ENCODE data around the gene PGAP2.
"Not testable (repeated sequence)": the region's sequence is repeated elsewhere in the genome, so short reads cannot be mapped to it uniquely, and the experiment has no call there.

- TF ChIP-seq CTCF (tag by site-specific recombination; IDR thresholded peaks at IDR 0.05); ZBTB20 (tag by site-specific recombination; IDR thresholded peaks at IDR 0.05); ZNF707 (tag by site-specific recombination; IDR thresholded peaks at IDR 0.05); KLF10 (tag by site-specific recombination; IDR thresholded peaks at IDR 0.05); ZNF837 (tag by site-specific recombination; IDR thresholded peaks at IDR 0.05); ZNF76 (tag by site-specific recombination; IDR thresholded peaks at IDR 0.05; ENCODE audit: borderline replicate concordance, low read depth): not testable (repeated sequence)
- 0 out of 2 replicates have a peak, but pooled peaks have one; percentile 25 for TF ChIP-seq SP7 (tag by site-specific recombination; IDR thresholded peaks at IDR 0.05)
Observed at GRCh38 chr11:3860898-3861393, 52.6 kb downstream of the PGAP2 start.
